Parathyroid adenoma (tissue), 2 donors: ENCODE results near the gene FAM110D.

Experiments used
- H2AFZ ChIP-seq: fragments of 300-600 bp; sonication (generic); one replicate; pipeline ENCODE4 v1.7.0; 2017; ENCODE audit warnings: antibody characterized with exemption, mild to moderate bottlenecking
- H3K27ac ChIP-seq: fragments of 300-600 bp; sonication (generic); one replicate; pipeline ENCODE4 v1.7.0; 2017
- H3K27me3 ChIP-seq: fragments of 300-600 bp; sonication (generic); one replicate; pipeline ENCODE4 v1.7.0; 2017; ENCODE audit warnings: low read length; ENCODE audit not compliant: control insufficient read depth, insufficient read depth
- H3K36me3 ChIP-seq: fragments of 300-600 bp; sonication (generic); one replicate; pipeline ENCODE4 v1.7.0; 2017; ENCODE audit warnings: low read length; ENCODE audit not compliant: control insufficient read depth, insufficient read depth
- H3K4me1 ChIP-seq: fragments of 300-600 bp; sonication (generic); one replicate; pipeline ENCODE4 v1.7.0; 2017; ENCODE audit warnings: control low read depth
- H3K4me2 ChIP-seq: fragments of 300-600 bp; sonication (generic); one replicate; pipeline ENCODE4 v1.7.0; 2017; ENCODE audit warnings: low read length
- H3K4me3 ChIP-seq: fragments of 300-600 bp; sonication (generic); one replicate; pipeline ENCODE4 v1.7.0; 2017; ENCODE audit warnings: low read depth, low read length
- H3K79me2 ChIP-seq: fragments of 300-600 bp; sonication (generic); one replicate; pipeline ENCODE4 v1.7.0; 2017; ENCODE audit warnings: control low read depth
- H3K9ac ChIP-seq: fragments of 300-600 bp; sonication (generic); one replicate; pipeline ENCODE4 v1.7.0; 2017; ENCODE audit warnings: mild to moderate bottlenecking
- H3K9me3 ChIP-seq: fragments of 300-600 bp; sonication (generic); one replicate; pipeline ENCODE4 v1.7.0; 2017; ENCODE audit warnings: low read length; ENCODE audit not compliant: control insufficient read depth
- TF ChIP-seq, protein P1 (sequence below): fragments of 300-600 bp; sonication (generic); IDR thresholded peaks from one replicate; pipeline ENCODE4 v1.7.0; 2017; ENCODE audit warnings: antibody characterized with exemption, mild to moderate bottlenecking
- donor health status: primary hyperparathyroidism.

The FAM110D gene

DNA sequence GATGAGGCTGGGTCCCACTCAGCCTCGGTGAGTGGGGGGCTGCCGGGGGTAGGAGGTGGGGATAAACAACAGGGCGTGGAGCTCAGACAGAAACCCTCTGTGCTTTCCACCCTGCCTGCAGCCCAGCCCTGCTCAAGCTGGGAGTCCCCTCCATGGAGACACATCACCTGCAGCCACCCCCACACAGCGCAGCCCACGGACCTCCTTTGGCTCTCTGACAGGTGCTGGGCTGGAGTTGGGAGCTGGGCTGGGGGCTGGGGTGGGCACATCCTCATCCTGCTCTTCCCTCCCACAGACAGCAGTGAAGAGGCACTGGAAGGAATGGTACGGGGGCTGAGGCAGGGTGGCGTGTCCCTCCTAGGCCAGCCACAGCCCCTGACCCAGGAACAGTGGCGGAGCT lies 29.6 kb downstream of the FAM110D start:
- H3K27me3 ChIP-seq: no peaks in the 10 kb centered on the region
- no peaks in the 10 kb centered on the region for H3K9me3 ChIP-seq
- H3K79me2 ChIP-seq: no peaks in the 10 kb centered on the region
- no peaks in the 10 kb centered on the region for H3K36me3 ChIP-seq
- no peak overlapping the region for H3K4me2 ChIP-seq
- no peaks in the 10 kb centered on the region for H3K4me1 ChIP-seq
- no peak overlapping the region for H3K4me3 ChIP-seq
- H2AFZ ChIP-seq: no peak overlapping the region
- TF ChIP-seq, protein P1, sequence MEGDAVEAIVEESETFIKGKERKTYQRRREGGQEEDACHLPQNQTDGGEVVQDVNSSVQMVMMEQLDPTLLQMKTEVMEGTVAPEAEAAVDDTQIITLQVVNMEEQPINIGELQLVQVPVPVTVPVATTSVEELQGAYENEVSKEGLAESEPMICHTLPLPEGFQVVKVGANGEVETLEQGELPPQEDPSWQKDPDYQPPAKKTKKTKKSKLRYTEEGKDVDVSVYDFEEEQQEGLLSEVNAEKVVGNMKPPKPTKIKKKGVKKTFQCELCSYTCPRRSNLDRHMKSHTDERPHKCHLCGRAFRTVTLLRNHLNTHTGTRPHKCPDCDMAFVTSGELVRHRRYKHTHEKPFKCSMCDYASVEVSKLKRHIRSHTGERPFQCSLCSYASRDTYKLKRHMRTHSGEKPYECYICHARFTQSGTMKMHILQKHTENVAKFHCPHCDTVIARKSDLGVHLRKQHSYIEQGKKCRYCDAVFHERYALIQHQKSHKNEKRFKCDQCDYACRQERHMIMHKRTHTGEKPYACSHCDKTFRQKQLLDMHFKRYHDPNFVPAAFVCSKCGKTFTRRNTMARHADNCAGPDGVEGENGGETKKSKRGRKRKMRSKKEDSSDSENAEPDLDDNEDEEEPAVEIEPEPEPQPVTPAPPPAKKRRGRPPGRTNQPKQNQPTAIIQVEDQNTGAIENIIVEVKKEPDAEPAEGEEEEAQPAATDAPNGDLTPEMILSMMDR: no peak
- no peak overlapping the region for H3K27ac ChIP-seq
- no peak overlapping the region for H3K9ac ChIP-seq

DNA sequence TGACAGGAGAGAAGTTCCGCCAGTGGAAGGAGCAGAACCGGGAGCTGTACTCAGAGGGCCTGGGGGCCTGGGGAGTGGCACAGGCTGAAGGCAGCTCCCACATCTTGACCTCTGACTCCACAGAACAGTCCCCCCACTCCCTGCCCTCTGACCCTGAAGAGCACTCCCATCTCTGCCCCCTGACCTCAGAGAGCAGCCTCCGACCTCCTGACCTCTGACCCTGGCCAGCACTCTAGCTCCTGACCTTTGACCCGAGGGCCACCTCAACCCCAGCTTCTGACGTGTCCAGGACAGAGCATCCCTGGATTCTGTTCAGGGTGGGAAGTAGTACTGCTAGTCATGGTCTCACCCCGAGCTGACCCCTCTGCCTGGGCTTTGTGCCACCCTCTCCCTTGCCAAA lies 30.5 kb downstream of the FAM110D start:
- Histone ChIP-seq H3K9me3 (no peaks in the 10 kb centered on the region), H3K27me3 (no peaks in the 10 kb centered on the region), H3K79me2 (no peaks in the 10 kb centered on the region), H3K27ac (no peak overlapping the region), H3K4me1 (no peaks in the 10 kb centered on the region), H3K4me2 (no peak overlapping the region), H3K4me3 (no peak overlapping the region), H3K36me3 (no peaks in the 10 kb centered on the region), H2AFZ (no peak overlapping the region), H3K9ac (no peak overlapping the region)
- TF ChIP-seq, protein P1: no peak

DNA sequence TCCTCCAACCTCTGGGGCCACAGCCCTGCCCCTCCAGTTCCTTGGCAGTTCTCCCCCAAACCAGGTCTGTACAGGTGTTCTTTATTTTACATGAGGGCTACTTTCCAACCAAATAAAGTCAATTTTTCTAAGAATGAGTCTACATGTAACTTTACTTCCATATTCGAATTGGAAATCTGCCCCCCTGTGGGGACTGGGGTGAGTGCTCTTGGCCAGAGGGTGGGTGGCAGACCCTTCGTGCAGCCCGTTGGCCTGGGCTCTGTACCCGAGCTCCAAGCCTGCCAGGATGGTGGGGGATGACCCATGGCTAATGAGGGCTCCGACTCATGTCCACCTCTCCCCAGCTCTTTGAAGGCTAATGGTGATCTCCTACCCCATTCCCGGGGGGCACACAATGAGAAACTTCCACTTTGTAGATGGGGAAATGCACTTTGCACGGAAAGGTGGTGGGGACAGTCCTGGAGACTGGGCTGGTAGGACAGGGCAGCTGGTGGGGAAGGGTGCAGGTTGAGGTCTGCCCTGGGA lies 30.9 kb downstream of the FAM110D start:
- H3K4me2 ChIP-seq: no peak overlapping the region
- H3K4me1 ChIP-seq: no peaks in the 10 kb centered on the region
- no peak overlapping the region for H3K27ac ChIP-seq
- TF ChIP-seq, protein P1: no peak
- no peaks in the 10 kb centered on the region for H3K27me3 ChIP-seq
- no peaks in the 10 kb centered on the region for H3K9me3 ChIP-seq
- H3K4me3 ChIP-seq: no peak overlapping the region
- H3K9ac ChIP-seq: no peak overlapping the region
- no peaks in the 10 kb centered on the region for H3K36me3 ChIP-seq
- H2AFZ ChIP-seq: no peak overlapping the region
- H3K79me2 ChIP-seq: no peaks in the 10 kb centered on the region

DNA sequence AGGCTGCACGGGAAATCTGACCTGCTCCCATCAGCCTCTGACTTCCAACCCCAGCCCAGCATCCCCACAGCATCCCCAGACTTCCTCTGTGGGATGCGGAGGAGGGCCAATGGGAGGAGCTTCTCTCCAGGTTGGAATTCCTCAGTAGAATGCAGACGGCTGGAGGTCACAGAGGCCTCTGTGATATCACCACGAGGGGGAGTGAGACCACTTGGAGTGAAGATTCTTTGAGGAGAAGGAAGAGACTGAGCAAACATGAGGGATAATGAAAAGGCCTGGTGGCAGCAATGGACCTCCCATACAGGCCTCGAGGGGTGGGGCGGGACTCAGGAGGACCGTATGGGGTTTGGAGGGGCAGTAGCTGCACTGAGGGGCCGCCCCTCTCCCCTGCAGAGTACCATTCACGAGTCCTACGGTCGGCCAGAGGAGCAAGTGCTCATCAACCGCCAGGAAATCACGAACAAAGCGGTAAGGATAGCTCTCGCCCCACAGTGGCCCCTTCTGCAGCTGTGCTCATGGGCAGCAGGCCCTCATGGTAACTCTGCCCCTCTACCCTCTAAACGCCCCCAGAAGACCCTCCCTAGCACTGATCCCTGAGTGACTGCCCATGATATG lies 31.6 kb downstream of the FAM110D start, which contains the start of gene CATSPER4:
Gene CATSPER4, plus strand, starts transcription at position 230 of the 615 bp plus-strand sequence. Its CDS starts 26 bp downstream, at position 256.
- H3K9ac ChIP-seq: no peak within 1 kb of the TSS
- no peaks in the 10 kb centered on the region for H3K79me2 ChIP-seq
- no peaks in the 10 kb centered on the region for H3K36me3 ChIP-seq
- H2AFZ ChIP-seq: no peak within 1 kb of the TSS
- H3K4me3 ChIP-seq: no peak within 1 kb of the TSS
- H3K4me1 ChIP-seq: no peaks in the 10 kb centered on the region
- H3K9me3 ChIP-seq: no peaks in the 10 kb centered on the region
- H3K27ac ChIP-seq: no peak within 1 kb of the TSS
- no peak within 1 kb of the TSS for H3K4me2 ChIP-seq
- H3K27me3 ChIP-seq: no peaks in the 10 kb centered on the region
- TF ChIP-seq, protein P1: peak; percentile 41

DNA sequence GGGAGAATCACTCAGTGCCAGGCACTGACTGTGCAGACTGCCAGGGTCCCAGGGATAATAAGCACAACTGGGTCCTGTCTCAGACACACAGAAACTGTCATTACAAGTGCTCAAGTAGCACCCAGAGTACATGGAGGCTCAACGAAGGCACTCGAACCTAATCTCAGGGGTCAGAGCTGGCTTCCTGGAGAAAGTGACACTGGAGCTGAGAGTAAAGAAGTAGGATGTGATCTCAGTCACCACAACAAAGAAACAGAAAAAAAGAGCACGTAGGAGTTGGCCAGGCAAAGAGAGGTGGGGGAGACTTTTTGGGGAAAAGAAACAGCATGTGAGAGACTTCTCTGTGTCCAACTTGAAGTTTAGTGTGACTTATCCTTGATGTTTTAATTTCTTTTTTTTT lies 32.9 kb downstream of the FAM110D start:
- no peak overlapping the region for H3K27ac ChIP-seq
- no peaks in the 10 kb centered on the region for H3K27me3 ChIP-seq
- no peak overlapping the region for H2AFZ ChIP-seq
- no peak overlapping the region for H3K4me3 ChIP-seq
- no peaks in the 10 kb centered on the region for H3K9me3 ChIP-seq
- no peaks in the 10 kb centered on the region for H3K4me1 ChIP-seq
- no peak overlapping the region for H3K9ac ChIP-seq
- no peaks in the 10 kb centered on the region for H3K79me2 ChIP-seq
- H3K36me3 ChIP-seq: no peaks in the 10 kb centered on the region
- TF ChIP-seq, protein P1: no peak
- no peak overlapping the region for H3K4me2 ChIP-seq
